HepG2 (cell line): Measurements from ENCODE around the gene CCBE1. TPM values are rescaled to one million over a fixed set of nuclear protein-coding genes. Genes with fewer than 3 reads are reported as not detected.

Experiments
- CSRNP1 ChIP-seq: sonication (generic); formaldehyde crosslinking; IDR thresholded peaks from 2 replicates; pipeline ENCODE4 v1.8.1; 2023; ENCODE audit warnings: mild to moderate bottlenecking, missing genetic modification reagents
- TFDP2 ChIP-seq: sonication (generic); formaldehyde crosslinking; IDR thresholded peaks from 2 replicates; pipeline ENCODE4 v1.4.0; 2020; ENCODE audit warnings: missing genetic modification reagents
- TMF1 ChIP-seq: sonication (generic); formaldehyde crosslinking; IDR thresholded peaks from 2 replicates; pipeline ENCODE4 v1.8.1; 2022; ENCODE audit warnings: low read depth, missing genetic modification reagents
- polyA plus RNA-seq, 8 experiments: library from polyadenylated mRNA; depleted of rRNA in 3 of 8; stranded (reverse) in 7 of 8; unstranded in 1 of 8; fragments of >200 nt; fragmentation: Illumina TruSeq in 4 of 8; extraction: Trizol in 4 of 8; gene quantifications; 2 replicates each; pipeline versions ENCODE4 v1.2.1 to v1.2.3, GENCODE V29; 2011 to 2016; ENCODE audit warnings: low read depth in 4 of 8, missing spikeins in 1 of 8, mixed read lengths in 1 of 8; ENCODE audit not compliant: insufficient read depth in 1 of 8
- total RNA-seq, 5 experiments: library from RNA; depleted of rRNA; stranded (reverse); fragments of >200 nt; fragmentation: Illumina TruSeq; extraction: Trizol; gene quantifications; 2 replicates each; pipeline ENCODE4 v1.2.3, GENCODE V29; 2016; ENCODE audit warnings: low read depth in 1 of 5
- TF ChIP-seq, protein P1 (sequence below), 2 experiments: fragments of 450-650 bp in 1 of 2; sonication (generic) in 1 of 2; formaldehyde crosslinking in 1 of 2; IDR thresholded peaks; 2 replicates each; pipeline versions ENCODE4 v1.6.1 to v1.8.0; 2016 to 2022; ENCODE audit warnings: antibody characterized with exemption in 1 of 2, mild to moderate bottlenecking in 1 of 2, missing genetic modification reagents in 1 of 2

Gene CCBE1
- total and polyA plus RNA-seq, 2 of the 13 experiments (the other 11 are each of a cell fraction or from before 2014, with no cell fraction given), result not detected

- TF ChIP-seq, protein P1, sequence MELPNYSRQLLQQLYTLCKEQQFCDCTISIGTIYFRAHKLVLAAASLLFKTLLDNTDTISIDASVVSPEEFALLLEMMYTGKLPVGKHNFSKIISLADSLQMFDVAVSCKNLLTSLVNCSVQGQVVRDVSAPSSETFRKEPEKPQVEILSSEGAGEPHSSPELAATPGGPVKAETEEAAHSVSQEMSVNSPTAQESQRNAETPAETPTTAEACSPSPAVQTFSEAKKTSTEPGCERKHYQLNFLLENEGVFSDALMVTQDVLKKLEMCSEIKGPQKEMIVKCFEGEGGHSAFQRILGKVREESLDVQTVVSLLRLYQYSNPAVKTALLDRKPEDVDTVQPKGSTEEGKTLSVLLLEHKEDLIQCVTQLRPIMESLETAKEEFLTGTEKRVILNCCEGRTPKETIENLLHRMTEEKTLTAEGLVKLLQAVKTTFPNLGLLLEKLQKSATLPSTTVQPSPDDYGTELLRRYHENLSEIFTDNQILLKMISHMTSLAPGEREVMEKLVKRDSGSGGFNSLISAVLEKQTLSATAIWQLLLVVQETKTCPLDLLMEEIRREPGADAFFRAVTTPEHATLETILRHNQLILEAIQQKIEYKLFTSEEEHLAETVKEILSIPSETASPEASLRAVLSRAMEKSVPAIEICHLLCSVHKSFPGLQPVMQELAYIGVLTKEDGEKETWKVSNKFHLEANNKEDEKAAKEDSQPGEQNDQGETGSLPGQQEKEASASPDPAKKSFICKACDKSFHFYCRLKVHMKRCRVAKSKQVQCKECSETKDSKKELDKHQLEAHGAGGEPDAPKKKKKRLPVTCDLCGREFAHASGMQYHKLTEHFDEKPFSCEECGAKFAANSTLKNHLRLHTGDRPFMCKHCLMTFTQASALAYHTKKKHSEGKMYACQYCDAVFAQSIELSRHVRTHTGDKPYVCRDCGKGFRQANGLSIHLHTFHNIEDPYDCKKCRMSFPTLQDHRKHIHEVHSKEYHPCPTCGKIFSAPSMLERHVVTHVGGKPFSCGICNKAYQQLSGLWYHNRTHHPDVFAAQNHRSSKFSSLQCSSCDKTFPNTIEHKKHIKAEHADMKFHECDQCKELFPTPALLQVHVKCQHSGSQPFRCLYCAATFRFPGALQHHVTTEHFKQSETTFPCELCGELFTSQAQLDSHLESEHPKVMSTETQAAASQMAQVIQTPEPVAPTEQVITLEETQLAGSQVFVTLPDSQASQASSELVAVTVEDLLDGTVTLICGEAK (IDR thresholded peaks at IDR 0.05), result no peak
- TF ChIP-seq, protein P1 (CRISPR knock-in tag; IDR thresholded peaks at IDR 0.05), result no peak
- no peak for TF ChIP-seq CSRNP1 (CRISPR knock-in tag)
- TF ChIP-seq TFDP2 (CRISPR knock-in tag), result no peak
- no peak for TF ChIP-seq TMF1 (CRISPR knock-in tag)
Observed at GRCh38 chr18:59456657-59457056, 240.6 kb downstream of the CCBE1 start (continued).
